Gastrocnemius medialis (tissue), 4 donors: ENCODE measurements around the gene PPY. TPM values are rescaled to one million over a fixed set of nuclear protein-coding genes. Genes with fewer than 3 reads are reported as not detected.

Experiments
- ATAC-seq, 2 donors: fragments of 150-250 bp; one replicate each; pipeline ENCODE4 v1.9.1; 2016
- DNase-seq, 2 donors: peaks; one replicate each; pipeline ENCODE4 v3.0.0-alpha.2; 2019
- H3K27ac ChIP-seq, 4 donors: fragments of 200-600 bp; sonication (generic); 1 replicate in 1 of 4; 2 replicates in 3 of 4; pipeline ENCODE4 v1.5.1; 2016 to 2018; ENCODE audit warnings: mild to moderate bottlenecking in 2 of 4, moderate library complexity in 1 of 4
- H3K27me3 ChIP-seq, 3 donors: fragments of 200-600 bp; sonication (generic) in 2 of 3; 1 replicate in 1 of 3; 2 replicates in 2 of 3; pipeline versions ENCODE4 v1.5.1 to v1.6.0; 2016 to 2019; ENCODE audit warnings: mild to moderate bottlenecking in 1 of 3, moderate library complexity in 1 of 3
- H3K36me3 ChIP-seq, 2 donors: fragments of 200-600 bp; sonication (generic) in 1 of 2; one replicate each; pipeline ENCODE4 v1.5.1; 2017 to 2018
- H3K4me1 ChIP-seq, 2 donors: fragments of 200-600 bp; sonication (generic) in 1 of 2; one replicate each; pipeline ENCODE4 v1.5.1; 2016 to 2017; ENCODE audit warnings: mild to moderate bottlenecking in 2 of 2
- H3K4me3 ChIP-seq, 4 donors: fragments of 200-600 bp; sonication (generic) in 3 of 4; 1 replicate in 1 of 4; 2 replicates in 3 of 4; pipeline ENCODE4 v1.5.1; 2016 to 2019; ENCODE audit warnings: mild to moderate bottlenecking in 2 of 4
- H3K9me3 ChIP-seq, 3 donors: fragments of 200-600 bp; sonication (generic) in 2 of 3; 1 replicate in 1 of 3; 2 replicates in 2 of 3; pipeline ENCODE4 v1.5.1; 2016 to 2019
- POLR2A ChIP-seq, 2 donors: fragments of 450-650 bp; IDR thresholded peaks; one replicate each; pipeline ENCODE4 v1.6.1; 2017; ENCODE audit warnings: antibody characterized with exemption in 2 of 2, mild to moderate bottlenecking in 2 of 2, moderate library complexity in 2 of 2
- in situ Hi-C, 4 donors: fragments of 200-750 bp; cut with MboI; loops; one replicate each; pipeline versions ENCODE4 v1.15.0 to v1.8.0; 2017; ENCODE audit warnings: low sequenced_read_pairs in 4 of 4
- intact Hi-C: fragments of 100-400 bp; cut with DNase I; formaldehyde crosslinking; loops from one replicate; pipeline ENCODE4 v1.15.1; 2023; ENCODE audit warnings: low total_unique reads
- total RNA-seq, 4 donors: library from RNA; depleted of rRNA; stranded (reverse); fragments of >200 nt; gene quantifications; one replicate each; pipeline versions ENCODE4 v1.1.0 to v1.2.3, GENCODE V29; 2016
- TF ChIP-seq, protein P1 (sequence below), 5 experiments: fragments of 450-650 bp in 3 of 5; fragments of 200-600 bp in 2 of 5; sonication (generic) in 2 of 5; IDR thresholded peaks in 4 of 5; conservative IDR thresholded peaks in 1 of 5; 1 replicate in 4 of 5; 2 replicates in 1 of 5; pipeline ENCODE4 v1.5.1; 2016 to 2019; ENCODE audit warnings: antibody characterized with exemption in 5 of 5, mild to moderate bottlenecking in 3 of 5, moderate library complexity in 3 of 5

The PPY gene
- total RNA-seq, 4 donors from 2014 or later, result not detected

- no peaks in the 10 kb centered on the region for H3K9me3 ChIP-seq
- H3K36me3 ChIP-seq, result no peaks in the 10 kb centered on the region
- ATAC-seq (no peak), DNase-seq (no peak)
- no peak overlapping the region for H3K27ac ChIP-seq
- peak overlapping the region in 1 of 4 donors; percentile 10 for H3K4me3 ChIP-seq
- in situ Hi-C loops (no loop called here), intact Hi-C loops (no loop called here)
- peaks cover 0 to 7% of the 10 kb centered on the region in 2 donors for H3K4me1 ChIP-seq
- H3K27me3 ChIP-seq, result peaks cover 35 to 56% (median 38%) of the 10 kb centered on the region in 3 donors
- no peak for TF ChIP-seq POLR2A (IDR thresholded peaks at IDR 0.05)
- TF ChIP-seq, protein P1, sequence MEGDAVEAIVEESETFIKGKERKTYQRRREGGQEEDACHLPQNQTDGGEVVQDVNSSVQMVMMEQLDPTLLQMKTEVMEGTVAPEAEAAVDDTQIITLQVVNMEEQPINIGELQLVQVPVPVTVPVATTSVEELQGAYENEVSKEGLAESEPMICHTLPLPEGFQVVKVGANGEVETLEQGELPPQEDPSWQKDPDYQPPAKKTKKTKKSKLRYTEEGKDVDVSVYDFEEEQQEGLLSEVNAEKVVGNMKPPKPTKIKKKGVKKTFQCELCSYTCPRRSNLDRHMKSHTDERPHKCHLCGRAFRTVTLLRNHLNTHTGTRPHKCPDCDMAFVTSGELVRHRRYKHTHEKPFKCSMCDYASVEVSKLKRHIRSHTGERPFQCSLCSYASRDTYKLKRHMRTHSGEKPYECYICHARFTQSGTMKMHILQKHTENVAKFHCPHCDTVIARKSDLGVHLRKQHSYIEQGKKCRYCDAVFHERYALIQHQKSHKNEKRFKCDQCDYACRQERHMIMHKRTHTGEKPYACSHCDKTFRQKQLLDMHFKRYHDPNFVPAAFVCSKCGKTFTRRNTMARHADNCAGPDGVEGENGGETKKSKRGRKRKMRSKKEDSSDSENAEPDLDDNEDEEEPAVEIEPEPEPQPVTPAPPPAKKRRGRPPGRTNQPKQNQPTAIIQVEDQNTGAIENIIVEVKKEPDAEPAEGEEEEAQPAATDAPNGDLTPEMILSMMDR (IDR thresholded peaks at IDR 0.05 in 4 of 5, conservative IDR thresholded peaks at IDR 0.05 in 1 of 5), result no peak
Observed at GRCh38 chr17:43952351-43952723, 10.1 kb upstream of the PPY start.

DNA sequence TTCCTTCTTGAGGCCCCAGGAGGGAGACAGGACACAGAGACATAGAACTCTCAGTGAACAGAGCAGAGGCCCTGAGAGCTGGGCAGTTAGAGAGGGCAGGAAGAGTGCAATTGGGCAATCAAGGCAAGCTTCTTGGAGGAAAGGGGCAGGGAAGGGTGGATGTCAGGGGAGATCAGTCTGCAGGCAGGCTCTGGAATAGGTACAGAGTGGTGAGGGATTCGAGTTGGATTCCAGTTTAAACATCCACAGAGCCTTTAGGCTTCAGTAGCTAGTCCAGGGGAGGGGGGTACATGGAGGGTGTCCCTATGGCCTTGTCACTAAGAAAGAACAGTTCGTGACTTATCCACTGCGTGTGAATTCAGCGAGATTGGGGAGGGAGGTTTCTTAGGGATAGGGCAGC lies 9.5 kb upstream of the PPY start:
- Histone ChIP-seq H3K27me3 (peaks cover 35 to 56% (median 38%) of the 10 kb centered on the region in 3 donors), H3K36me3 (no peaks in the 10 kb centered on the region)
- intact Hi-C loops, result no loop called here

GRCh38 chr17:43950554-43950953 lies 8.3 kb upstream of the PPY start:
- peaks cover 35 to 56% (median 38%) of the 10 kb centered on the region in 3 donors for H3K27me3 ChIP-seq
- no peak overlapping the region for H3K4me3 ChIP-seq
- DNase-seq, result no peak
- H3K4me1 ChIP-seq, result peaks cover 0 to 7% of the 10 kb centered on the region in 2 donors
- no peak overlapping the region for H3K27ac ChIP-seq
- TF ChIP-seq POLR2A (IDR thresholded peaks at IDR 0.05), result no peak
- TF ChIP-seq, protein P1 (IDR thresholded peaks at IDR 0.05 in 4 of 5, conservative IDR thresholded peaks at IDR 0.05 in 1 of 5), result no peak
- in situ Hi-C loops, result no loop called here
- intact Hi-C loops, result no loop called here
- H3K36me3 ChIP-seq, result no peaks in the 10 kb centered on the region
- ATAC-seq, result no peak
- H3K9me3 ChIP-seq, result no peaks in the 10 kb centered on the region

More for the DNA sequence above, 9.5 kb upstream of the PPY start:
- Histone ChIP-seq H3K27ac (no peak overlapping the region), H3K4me1 (peaks cover 0 to 7% of the 10 kb centered on the region in 2 donors), H3K4me3 (no peak overlapping the region), H3K9me3 (no peaks in the 10 kb centered on the region)
- in situ Hi-C loops, result no loop called here
- TF ChIP-seq, protein P1 (IDR thresholded peaks at IDR 0.05 in 4 of 5, conservative IDR thresholded peaks at IDR 0.05 in 1 of 5), result no peak
- no peak for TF ChIP-seq POLR2A (IDR thresholded peaks at IDR 0.05)
- DNase-seq (no peak), ATAC-seq (no peak)

GRCh38 chr17:43949781-43950180 lies 7.5 kb upstream of the PPY start:
- in situ Hi-C loops, result loop anchor here in 3 of 4 donors (10.0 kb wide), 3 partner anchors 45 to 95 kb away; no protein-coding TSS in a partner anchor
- H3K4me3 ChIP-seq, result no peak overlapping the region
- intact Hi-C loops, result no loop called here
- TF ChIP-seq, protein P1 (IDR thresholded peaks at IDR 0.05 in 4 of 5, conservative IDR thresholded peaks at IDR 0.05 in 1 of 5), result no peak
- TF ChIP-seq POLR2A (IDR thresholded peaks at IDR 0.05), result no peak
- H3K4me1 ChIP-seq, result peaks cover 0 to 7% of the 10 kb centered on the region in 2 donors
- H3K36me3 ChIP-seq, result no peaks in the 10 kb centered on the region
- H3K27me3 ChIP-seq, result peaks cover 31 to 51% (median 38%) of the 10 kb centered on the region in 3 donors
- DNase-seq, result no peak
- H3K9me3 ChIP-seq, result no peaks in the 10 kb centered on the region
- no peak overlapping the region for H3K27ac ChIP-seq
- no peak for ATAC-seq

GRCh38 chr17:43946781-43947180 lies 4.5 kb upstream of the PPY start:
- H3K27me3 ChIP-seq, result peaks cover 13 to 21% (median 14%) of the 10 kb centered on the region in 3 donors

More at GRCh38 chr17:43946781-43947180, 4.5 kb upstream of the PPY start:
- in situ Hi-C loops (loop anchor here in 3 of 4 donors (10.0 kb wide), 3 partner anchors 48 to 98 kb away; no protein-coding TSS in a partner anchor), intact Hi-C loops (no loop called here)
- no peak overlapping the region for H3K4me3 ChIP-seq
- no peak overlapping the region for H3K27ac ChIP-seq
- ATAC-seq (no peak), DNase-seq (no peak)
- no peaks in the 10 kb centered on the region for H3K4me1 ChIP-seq
- no peaks in the 10 kb centered on the region for H3K36me3 ChIP-seq
- no peaks in the 10 kb centered on the region for H3K9me3 ChIP-seq
- TF ChIP-seq, protein P1 (IDR thresholded peaks at IDR 0.05 in 4 of 5, conservative IDR thresholded peaks at IDR 0.05 in 1 of 5), result no peak
- TF ChIP-seq POLR2A (IDR thresholded peaks at IDR 0.05), result no peak
